GM11168 (cell line): ENCODE measurements around the gene MAP7.

Experiments
- in situ Hi-C: fragments of 300-500 bp; cut with MboI; formaldehyde crosslinking; loops from one replicate; pipeline ENCODE4 v1.12.0; 2022; ENCODE audit warnings: low sequenced_read_pairs; ENCODE audit not compliant: unreplicated experiment

The MAP7 gene

DNA sequence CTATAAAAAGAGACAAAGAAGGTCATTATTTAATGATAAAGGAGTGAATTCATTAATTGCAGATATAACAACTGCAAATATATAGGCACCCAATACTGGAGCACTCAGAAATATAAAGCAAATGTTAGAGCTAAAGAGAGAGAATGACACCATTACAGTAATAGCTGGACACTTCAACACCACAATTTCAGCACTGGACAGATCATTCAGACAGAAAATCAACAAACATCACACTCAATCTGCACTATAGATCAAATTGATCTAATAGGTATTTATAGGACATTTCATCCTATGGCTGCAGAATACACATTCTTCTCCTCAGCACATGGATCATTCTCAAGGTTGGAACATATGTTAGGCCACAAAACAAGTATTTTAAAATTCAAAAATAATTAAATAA lies 72.7 kb downstream of the MAP7 start:
- in situ Hi-C loops, result no loop called here

DNA sequence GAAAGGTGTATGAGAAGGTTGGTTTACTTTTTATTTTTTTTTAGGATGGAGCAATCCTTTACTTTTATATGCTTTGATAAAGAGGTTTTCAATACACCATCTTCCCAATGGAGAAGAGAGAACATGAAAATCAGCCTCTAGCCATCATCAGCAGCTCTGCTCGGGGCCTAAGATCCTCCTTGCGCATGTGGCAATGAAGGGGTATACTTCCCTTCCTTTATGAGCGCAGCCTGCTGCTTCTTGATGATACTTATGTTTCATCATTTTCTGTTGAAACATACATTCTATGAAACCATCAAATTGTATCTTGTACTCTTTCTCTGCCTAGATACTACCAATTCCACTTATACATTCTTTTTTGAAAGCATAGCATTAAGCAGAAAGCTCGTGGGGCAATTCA lies 74.5 kb downstream of the MAP7 start:
- in situ Hi-C loops, result no loop called here

DNA sequence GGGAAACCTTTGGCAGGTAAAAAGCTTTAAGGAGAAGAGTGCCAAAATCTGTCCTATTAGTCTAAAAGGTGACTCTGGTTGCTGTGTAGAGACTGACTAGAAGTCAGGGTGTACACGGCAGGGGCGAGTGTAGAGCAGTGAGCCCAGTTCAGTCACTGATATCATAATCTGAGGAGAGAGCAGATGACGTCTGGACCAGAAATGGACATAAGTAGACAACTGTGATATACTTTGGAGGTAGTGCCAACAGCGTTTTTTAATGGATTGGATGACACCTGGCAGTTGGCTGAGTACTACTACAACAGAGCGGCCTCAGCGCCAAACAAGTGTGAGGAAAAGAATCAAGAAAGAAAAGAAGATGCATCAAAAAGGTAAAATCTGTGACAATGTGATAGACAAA lies 76.0 kb downstream of the MAP7 start:
- in situ Hi-C loops, result no loop called here

DNA sequence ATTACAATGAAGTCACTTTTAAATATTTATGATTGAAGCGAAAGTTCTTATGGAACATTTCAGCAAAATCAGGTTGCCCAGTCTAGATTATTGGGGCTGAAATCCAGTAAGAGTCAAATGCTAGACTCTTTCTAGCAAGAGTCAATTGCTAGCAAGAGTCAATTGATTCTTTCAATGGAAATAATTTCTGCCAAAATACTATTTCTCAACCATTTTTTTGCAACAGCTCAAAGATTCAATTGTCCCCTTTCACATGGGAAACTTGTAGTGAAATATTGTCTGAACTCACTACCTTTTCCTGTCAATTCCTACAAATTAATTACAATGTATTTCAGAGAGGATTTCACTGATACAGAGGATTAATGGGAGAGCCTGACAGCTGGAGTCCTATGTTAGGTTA lies 78.3 kb downstream of the MAP7 start:
- in situ Hi-C loops, result no loop called here

DNA sequence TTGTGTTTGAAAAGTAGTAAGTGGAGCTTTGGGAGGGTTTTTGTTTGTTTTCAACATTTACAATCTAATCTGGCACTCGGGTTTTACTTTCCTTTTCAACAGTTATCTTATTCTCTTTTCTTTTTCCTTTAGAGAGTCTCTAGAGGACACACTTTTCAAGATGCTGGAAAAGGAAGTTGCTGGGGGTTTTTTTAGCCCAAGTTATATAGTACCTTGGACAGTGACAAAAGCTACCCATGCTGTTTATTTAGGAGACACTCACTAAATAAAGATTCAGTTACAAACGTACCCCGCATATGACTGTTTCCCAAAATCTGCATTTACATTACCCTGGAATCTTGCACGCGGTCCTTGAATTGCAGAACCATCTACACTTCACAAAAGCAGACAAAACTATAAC lies 78.8 kb downstream of the MAP7 start:
- in situ Hi-C loops, result no loop called here

DNA sequence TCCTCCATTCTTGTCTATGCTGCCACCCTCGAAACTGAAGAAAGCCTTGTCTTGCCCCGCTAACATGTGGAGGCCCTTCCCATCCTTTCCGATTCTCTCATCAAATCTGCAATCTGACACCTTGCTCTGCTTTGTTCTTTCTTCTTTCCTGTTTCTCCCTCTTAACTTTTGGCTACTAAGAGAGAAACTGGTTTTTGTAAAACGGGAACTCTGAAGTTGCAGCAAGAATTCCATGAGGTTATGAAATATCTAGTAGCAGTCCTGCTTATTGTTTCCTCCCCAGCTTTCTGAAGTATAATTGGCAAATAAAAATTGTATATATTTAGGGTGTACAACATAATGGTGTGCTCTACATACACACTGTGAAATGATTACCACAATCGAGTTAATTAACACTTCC lies 80.2 kb downstream of the MAP7 start:
- in situ Hi-C loops, result no loop called here

DNA sequence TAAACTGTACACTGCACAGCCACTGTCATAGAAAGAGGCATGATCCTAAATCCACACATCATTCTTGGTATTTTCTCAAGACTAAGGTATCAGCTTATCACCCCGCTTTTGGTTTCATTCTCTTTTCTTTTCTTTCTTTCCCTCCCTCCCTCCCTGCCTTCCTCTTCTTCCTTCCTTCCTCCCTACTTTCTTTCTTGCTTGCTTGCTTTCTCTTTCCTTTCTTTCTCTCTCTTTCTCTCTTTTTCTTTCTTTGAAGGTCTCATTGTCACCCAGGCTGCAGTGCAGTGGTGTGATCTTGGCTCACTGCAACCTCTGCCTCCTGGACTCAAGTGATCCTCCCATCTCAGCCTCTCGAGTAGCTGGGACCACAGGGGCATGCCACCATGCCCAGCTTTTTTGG lies 81.1 kb downstream of the MAP7 start:
- in situ Hi-C loops, result no loop called here

DNA sequence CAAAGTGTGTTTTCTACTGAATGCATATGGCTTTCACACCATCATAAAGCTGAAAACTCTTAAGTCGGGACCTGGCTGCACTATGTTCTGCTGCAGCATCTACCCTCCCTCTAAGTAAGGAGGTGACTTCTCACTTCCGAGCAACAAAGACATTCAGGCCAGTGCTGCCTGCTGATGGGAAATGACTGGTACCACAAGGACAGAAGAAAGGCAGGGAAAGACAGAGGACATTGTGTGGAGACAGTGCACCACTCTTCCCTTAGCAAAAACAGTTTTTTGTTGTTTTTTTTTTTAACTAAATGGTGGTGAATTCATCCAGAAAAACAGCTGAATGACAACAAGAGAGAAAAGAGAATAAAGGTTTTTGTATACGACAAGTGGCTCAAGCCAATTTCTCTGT lies 81.5 kb downstream of the MAP7 start:
- in situ Hi-C loops, result no loop called here

DNA sequence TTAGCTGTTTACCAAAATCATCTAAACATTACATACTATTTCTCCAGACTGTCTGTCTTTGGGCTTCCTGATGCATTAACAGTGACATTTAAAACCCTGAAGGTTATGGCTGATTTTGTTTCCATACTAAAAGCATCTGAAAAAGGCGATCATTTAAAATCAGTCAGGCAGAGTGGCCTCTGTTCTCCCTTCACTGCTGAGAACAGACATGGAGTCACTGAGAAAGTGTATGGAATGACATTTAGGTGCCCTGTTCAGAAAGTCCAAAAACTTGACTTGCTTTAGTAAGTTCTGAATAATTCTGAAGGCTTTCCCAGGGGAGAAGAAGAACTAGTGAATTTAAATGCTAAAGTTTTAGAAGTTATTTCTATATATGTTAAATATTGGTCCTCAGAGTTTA lies 83.0 kb downstream of the MAP7 start:
- in situ Hi-C loops, result no loop called here

DNA sequence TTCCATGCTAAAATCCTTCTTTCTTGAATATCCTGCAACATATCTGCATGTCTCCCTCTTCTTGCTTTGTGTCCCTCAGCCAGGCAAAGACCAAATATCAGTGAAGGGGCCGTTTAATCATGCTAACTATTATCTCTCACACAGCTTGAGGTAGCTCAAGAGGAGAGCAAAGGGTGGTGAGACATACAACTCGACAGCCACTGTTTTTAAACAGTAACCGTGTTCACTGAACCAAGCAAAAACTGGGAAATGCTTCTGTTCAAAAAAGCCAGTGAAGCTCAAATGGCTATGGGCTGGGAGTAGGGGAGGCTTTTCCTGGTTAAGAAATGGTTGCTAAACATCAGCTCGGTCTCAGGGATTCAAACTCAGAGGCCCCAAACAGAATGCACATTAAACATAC lies 83.4 kb downstream of the MAP7 start:
- in situ Hi-C loops, result no loop called here

DNA sequence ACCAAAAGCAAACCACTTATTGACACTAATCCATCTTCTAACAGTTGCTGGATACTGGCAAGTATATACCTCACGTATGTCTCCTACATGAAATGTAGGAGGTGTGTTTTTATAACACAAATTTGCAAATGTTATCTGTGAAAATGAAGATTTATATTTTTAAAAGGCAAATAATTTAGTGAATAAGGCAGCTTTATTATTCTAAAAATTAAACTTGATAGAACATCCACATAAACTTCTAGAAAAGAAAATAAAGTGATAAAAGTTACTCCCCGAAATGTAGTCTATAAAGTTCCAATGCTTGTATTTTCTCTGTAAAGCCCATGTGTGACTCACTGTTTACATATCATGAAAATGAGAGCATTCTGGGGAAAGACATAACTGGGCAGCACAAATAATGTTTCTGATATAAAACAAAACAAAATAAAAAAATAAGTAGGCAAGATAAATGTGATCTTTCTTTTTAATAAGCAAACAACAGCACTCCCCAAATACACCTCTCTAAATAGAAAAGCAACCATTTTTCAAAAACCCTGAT lies 84.4 kb downstream of the MAP7 start:
- in situ Hi-C loops, result no loop called here

DNA sequence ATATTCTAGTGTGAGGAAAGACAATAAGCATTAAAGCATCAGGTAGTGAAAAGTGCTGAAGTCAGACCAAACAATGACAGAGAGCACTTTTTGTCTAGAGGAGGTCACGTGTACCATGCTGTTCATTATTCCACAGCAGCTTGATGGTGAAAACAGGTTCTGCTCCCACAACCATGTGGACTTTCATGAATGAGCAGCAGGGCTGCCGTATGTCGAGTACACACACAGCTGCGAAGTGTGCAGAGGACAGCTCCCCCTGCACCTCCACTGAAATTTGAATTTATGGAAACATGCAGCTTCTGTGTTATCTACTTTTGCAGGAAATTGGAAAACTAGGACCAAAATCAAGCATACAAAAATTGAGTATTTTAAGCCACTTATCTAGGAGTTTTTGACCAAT lies 85.3 kb downstream of the MAP7 start:
- in situ Hi-C loops, result no loop called here

DNA sequence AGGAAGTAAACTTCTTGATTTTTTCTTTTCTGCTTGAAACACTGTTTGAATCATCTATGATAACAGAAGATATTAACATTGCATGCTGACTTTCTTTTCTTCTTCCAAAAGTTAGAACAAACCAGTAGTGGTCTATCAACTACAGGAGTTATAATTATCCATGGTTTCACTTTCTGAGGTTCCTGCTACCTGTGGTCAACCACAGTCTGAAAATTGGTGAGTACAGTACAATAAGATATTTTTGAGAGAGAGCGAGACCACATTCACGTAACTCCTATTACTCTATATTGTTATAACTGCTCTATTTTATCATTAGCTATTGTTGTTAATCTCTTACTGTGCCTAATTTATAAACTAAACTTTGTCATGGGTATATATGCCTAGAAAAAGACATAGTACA lies 86.1 kb downstream of the MAP7 start:
- in situ Hi-C loops, result no loop called here

DNA sequence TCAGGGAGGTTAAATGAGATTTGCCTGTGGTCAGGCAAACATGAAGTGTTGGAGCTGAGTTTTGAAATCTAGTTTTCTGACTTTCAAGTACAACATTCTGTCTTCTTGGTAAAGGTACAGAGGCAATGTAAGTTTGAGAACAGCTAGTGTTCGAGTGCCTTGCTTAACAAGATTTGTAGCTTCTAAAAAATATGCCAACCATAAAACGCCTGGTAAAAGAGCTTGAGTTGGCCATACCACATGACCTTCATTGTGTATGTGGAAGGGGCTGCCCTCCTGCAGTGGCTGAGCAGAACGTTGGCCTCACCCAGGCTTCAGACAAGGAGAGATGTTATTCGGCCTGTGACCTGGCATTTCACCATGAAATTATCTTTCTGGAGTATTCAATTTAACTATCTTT lies 86.5 kb downstream of the MAP7 start:
- in situ Hi-C loops, result no loop called here

DNA sequence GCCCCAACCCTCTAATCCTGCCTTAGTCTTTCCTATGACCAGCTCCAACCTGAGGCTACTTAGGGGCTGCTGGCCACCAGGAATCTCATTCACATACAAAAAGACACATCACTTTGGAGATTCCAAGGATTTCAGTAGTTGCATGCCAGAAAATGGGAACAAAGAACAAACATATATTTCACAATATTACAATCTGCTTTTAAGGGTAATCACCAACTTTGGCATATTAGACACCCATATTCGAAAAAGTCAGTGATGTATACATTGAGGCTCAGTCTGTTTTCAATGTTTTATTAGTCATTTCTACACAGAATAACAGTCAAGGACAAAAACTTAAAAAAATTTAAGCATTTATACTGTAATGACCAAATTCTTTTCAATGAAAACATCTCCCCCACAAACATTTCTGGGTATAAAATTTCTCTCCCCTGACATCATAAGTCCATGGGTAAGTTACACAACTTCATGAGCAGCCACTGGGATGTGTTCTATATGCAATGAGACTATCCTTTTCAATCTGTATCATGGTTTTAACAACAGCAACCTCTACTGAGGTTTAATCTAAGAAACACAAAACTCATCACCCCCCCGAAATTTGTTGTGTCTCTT lies 103.5 kb downstream of the MAP7 start:
- in situ Hi-C loops, result no loop called here

DNA sequence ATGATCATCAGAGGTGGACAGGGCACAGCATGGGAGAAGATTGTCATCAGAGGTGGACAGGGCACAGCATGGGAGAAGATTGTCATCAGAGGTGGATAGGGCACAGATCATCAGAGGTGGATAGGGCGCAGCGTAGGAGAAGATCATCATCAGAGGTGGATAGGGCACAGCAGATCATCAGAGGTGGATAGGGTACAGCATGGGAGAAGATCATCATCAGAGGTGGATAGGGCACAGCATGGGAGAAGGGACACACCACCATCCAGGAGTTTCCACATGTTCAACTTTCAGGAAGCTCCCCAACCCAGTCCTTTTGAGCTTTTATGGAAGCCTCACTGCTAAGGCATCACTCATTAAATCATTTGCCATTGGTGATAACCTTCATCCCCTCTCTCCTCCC lies 104.1 kb downstream of the MAP7 start:
- in situ Hi-C loops, result no loop called here

DNA sequence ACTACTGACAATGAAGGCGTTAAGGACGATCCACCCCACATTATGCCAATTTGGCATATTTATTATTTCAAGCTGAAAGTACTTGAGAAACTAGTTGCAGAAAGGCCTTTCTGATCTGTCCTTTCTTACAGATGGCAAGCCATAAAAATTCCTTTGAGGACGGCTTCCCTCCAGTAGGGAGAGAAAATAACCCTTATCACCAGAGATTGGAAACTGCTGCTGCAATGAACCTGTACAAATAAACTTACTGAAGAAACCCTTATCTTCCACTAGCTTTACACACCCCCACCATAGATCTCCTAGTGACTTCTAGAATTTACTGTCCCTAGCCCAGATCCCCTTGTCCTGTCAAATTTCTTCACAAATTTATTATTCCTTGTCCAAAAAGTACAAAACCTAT lies 105.2 kb downstream of the MAP7 start:
- in situ Hi-C loops, result no loop called here

DNA sequence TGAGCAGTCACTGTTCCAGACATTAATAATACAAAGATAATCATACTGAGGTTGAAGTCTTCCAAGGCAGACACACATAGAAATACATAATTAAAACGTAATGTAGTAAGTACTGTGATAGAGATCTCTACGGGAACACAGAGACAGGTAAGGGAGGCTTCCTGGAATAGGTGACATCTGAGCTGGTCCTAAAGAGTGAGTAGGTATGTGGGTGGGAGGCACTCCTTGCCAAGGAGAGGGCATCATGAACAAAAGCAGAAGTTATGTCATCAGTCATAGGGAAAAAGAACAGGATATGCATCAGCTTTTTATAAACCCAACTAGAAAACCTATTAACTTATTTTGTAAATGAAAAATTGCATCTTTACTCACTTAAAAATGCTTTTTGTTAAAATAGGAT lies 110.0 kb downstream of the MAP7 start:
- in situ Hi-C loops, result no loop called here

DNA sequence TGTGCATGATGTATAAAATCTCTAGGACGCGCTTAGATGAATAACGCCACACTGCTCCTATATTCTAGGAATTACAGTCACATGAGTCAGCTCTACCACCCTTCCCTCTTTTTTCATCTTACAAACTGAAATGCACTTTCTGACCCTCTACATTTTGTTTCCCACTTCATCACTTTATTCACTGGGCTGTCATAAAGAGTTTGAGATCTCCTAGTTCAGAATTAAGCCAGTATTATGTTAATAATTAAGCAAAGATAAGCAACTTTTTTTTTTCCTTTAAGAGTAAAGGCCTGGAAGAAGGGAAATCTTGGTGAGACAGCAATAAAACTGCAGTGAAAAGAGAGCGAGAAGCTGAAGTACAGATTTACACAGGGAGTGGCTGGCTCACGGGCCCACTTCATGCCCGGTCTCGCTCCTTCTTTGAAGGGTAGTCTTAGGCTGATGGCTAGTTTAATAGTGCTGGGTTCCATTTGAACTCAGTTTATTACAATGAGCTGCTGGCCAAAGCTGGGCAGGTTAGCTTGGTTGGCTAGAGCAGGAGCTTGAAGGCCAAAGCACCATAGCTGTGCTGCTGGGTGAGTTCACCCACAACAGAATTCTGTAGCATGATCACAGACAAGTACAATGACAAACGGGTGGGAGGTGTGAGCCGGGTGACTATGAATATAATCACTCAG lies 110.6 kb downstream of the MAP7 start:
- in situ Hi-C loops, result no loop called here

DNA sequence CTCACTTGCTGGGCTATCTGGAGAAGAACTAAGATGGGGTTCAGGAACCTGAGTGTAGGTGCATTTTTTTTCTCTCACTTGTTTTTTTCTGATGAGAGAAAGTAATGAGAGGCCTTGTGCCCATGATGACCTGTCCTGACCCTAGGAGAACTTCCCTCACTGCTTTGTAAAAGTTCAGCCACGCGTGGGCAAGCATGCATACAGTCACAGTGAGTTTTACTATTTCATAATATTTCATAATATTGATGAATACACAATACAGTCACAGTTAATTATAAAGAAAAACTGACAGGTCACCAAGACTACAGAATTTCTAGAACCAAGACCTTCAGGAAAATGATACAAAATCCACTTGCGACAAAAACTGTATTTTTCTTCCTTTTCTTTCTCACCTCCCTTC lies 111.8 kb downstream of the MAP7 start:
- in situ Hi-C loops, result no loop called here

DNA sequence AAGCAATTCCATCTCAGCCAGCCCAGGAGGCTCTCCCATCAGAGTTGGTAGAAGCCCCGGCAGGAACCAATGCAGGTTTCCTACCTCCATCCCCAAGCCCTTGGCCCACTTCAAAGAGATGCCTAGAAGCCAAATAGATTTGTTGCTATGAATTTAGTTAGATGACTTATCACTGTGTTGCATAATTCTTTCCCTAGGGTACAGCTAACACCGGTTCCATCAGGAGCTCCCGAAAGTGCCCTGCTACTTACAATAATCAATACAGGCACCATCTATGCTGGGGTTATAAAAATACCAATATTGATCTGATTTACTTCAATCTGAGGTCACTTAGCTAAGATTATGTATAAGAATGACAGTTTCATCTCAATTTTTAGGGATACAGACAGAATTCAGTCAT lies 113.0 kb downstream of the MAP7 start:
- in situ Hi-C loops, result no loop called here

DNA sequence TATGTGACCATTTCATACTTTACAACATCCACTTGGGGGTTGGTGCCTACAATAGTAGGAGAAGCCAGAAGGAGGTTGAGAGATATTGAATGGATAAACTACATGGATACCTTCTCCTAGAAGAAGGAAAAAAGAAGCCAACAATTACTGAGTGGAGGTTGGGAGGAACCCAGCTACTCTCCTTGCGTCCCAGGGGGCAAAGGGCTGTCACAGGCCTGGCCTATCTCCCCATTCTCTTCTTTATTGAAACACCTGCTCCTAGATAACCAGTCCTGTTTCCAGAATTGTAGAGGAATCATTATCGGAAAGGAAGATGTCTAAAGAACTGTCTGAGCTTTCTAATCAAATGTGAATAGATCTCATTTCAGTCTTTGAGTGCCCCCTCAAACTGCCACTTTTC lies 115.1 kb downstream of the MAP7 start:
- in situ Hi-C loops, result no loop called here
